MCF 10A (cell line): Measurements from ENCODE around the gene FILIP1L. TPM values are rescaled to one million over a fixed set of nuclear protein-coding genes. Genes with fewer than 3 reads are reported as not detected.
A peak's percentile ranks its signal among the peaks of the same experiment; 100 is the strongest.

Experiments used
- BruUV-seq: library from RNA; stranded (reverse); fragments of 400-500 nt; replicated peaks from 2 replicates; lab custom pipeline; 2021; lab: Mats Ljungman, UMichigan
- CTCF ChIA-PET: fragments of 300-600 bp; sonication (Branson Sonifier 250); formaldehyde crosslinking; extraction: SDS; loops from one replicate; lab custom pipeline; 2021; ENCODE audit warnings: antibody characterized with exemption, inconsistent platforms; lab: Yijun Ruan, JAX
- POLR2A ChIA-PET: fragments of 300-600, 350-650 bp; sonication (Branson Sonifier 250); formaldehyde crosslinking; extraction: SDS; loops from one replicate; lab custom pipeline; 2020; ENCODE audit warnings: antibody characterized with exemption, inconsistent platforms; lab: Yijun Ruan, JAX
- DNase-seq: peaks from one replicate; pipeline ENCODE4 v3.0.0-alpha.2; 2018; ENCODE audit not compliant: unreplicated experiment
- H3K27ac Mint-ChIP-seq: one replicate; pipeline ENCODE4 v1.8.0; 2022; ENCODE audit warnings: mild to moderate bottlenecking, low read depth, mixed read lengths; ENCODE audit not compliant: unreplicated experiment
- H3K27me3 Mint-ChIP-seq: one replicate; pipeline ENCODE4 v1.8.0; 2022; ENCODE audit warnings: mixed read lengths; ENCODE audit not compliant: insufficient read depth, unreplicated experiment
- H3K36me3 Mint-ChIP-seq: one replicate; pipeline ENCODE4 v1.8.0; 2022; ENCODE audit warnings: mild to moderate bottlenecking, moderate library complexity, mixed read lengths; ENCODE audit not compliant: insufficient read depth, unreplicated experiment
- H3K4me1 Mint-ChIP-seq: one replicate; pipeline ENCODE4 v1.8.0; 2022; ENCODE audit warnings: mixed read lengths; ENCODE audit not compliant: insufficient read depth, unreplicated experiment
- H3K4me3 Mint-ChIP-seq: one replicate; pipeline ENCODE4 v1.8.0; 2022; ENCODE audit warnings: mild to moderate bottlenecking, moderate library complexity, mixed read lengths; ENCODE audit not compliant: unreplicated experiment
- H3K9me3 Mint-ChIP-seq: one replicate; pipeline ENCODE4 v1.8.0; 2022; ENCODE audit warnings: mixed read lengths; ENCODE audit not compliant: unreplicated experiment
- intact Hi-C: fragments of 100-400 bp; cut with micrococcal nuclease; formaldehyde crosslinking; loops from 2 replicates; pipeline ENCODE4 v1.14.1; 2022
- total RNA-seq: library from RNA; stranded (reverse); gene quantifications from 2 replicates; pipeline ENCODE4 v1.2.3, GENCODE V29; 2022
- TF ChIP-seq, protein P1 (sequence below): fragments of 200-600 bp; IDR thresholded peaks from one replicate; pipeline ENCODE4 v1.8.0; 2022; ENCODE audit warnings: antibody characterized with exemption, mild to moderate bottlenecking; ENCODE audit not compliant: unreplicated experiment

FILIP1L gene
- total RNA-seq, 1 experiment from 2014 or later: 2.4 TPM

DNA sequence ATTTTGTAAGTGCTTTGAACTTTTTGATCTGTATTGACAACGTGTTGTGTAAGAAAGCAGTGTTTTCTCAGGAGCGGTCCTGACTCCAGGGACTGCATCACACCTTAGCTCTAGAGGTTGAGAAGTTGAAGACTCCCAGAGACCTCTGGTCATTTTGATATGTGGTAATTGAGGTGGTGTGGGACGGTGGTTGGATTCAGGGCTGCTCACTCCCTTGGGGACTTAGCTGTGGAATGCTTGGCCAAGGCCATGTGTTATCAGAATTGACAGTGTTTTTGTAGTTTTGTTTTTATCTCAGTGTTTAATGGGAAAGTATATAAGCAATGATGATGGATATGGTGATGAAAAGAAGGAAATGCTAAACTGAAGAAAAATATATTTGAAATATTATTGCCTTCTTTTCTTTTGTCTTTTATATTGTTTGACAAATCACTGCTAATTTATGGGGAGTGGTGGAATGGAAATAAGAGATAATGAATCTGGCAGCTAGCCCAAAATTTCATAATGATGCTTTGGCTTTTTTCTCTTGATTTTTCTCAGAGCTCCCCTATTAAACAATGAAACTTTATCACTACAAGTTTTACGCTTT is 280.6 kb downstream of the FILIP1L start:
- intact Hi-C loops: no loop called here
- H3K27ac Mint-ChIP-seq: no peak overlapping the region
- CTCF ChIA-PET: interaction anchor here (0.5 to 13.3 kb wide), 18 partner anchors 8 to 756 kb away, joined by 3 to 139 read pairs (median 4); partner anchors contain the start of gene CMSS1
- peaks cover 5% of the 10 kb centered on the region for H3K4me1 Mint-ChIP-seq
- no peaks in the 10 kb centered on the region for H3K9me3 Mint-ChIP-seq
- no peaks in the 10 kb centered on the region for H3K27me3 Mint-ChIP-seq
- TF ChIP-seq, protein P1, sequence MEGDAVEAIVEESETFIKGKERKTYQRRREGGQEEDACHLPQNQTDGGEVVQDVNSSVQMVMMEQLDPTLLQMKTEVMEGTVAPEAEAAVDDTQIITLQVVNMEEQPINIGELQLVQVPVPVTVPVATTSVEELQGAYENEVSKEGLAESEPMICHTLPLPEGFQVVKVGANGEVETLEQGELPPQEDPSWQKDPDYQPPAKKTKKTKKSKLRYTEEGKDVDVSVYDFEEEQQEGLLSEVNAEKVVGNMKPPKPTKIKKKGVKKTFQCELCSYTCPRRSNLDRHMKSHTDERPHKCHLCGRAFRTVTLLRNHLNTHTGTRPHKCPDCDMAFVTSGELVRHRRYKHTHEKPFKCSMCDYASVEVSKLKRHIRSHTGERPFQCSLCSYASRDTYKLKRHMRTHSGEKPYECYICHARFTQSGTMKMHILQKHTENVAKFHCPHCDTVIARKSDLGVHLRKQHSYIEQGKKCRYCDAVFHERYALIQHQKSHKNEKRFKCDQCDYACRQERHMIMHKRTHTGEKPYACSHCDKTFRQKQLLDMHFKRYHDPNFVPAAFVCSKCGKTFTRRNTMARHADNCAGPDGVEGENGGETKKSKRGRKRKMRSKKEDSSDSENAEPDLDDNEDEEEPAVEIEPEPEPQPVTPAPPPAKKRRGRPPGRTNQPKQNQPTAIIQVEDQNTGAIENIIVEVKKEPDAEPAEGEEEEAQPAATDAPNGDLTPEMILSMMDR: no peak
- H3K36me3 Mint-ChIP-seq: no peaks in the 10 kb centered on the region
- POLR2A ChIA-PET: interaction anchor here (0.6 to 2.6 kb wide), 5 partner anchors 13 to 568 kb away, joined by 3 to 10 read pairs (median 3); partner anchors contain the start of genes LNP1 and TBC1D23
- DNase-seq: no peak
- H3K4me3 Mint-ChIP-seq: no peak overlapping the region
- no TSS peak for BruUV-seq

GRCh38 chr3:99829844-99830243 is 284.5 kb downstream of the FILIP1L start:
- H3K4me1 Mint-ChIP-seq: peaks cover 11% of the 10 kb centered on the region
- ChIA-PET POLR2A (interaction anchor here (1.1 to 1.2 kb wide), 2 partner anchors 12 to 178 kb away, joined by 4 read pairs; partner anchors contain the start of gene CMSS1), CTCF (interaction anchor here (0.6 to 13.3 kb wide), 5 partner anchors 14 to 1823 kb away, joined by 3 to 139 read pairs (median 4); no protein-coding TSS in a partner anchor)
- no peak overlapping the region for H3K27ac Mint-ChIP-seq
- H3K36me3 Mint-ChIP-seq: no peaks in the 10 kb centered on the region
- intact Hi-C loops: no loop called here
- no peak for DNase-seq
- H3K4me3 Mint-ChIP-seq: no peak overlapping the region
- no peaks in the 10 kb centered on the region for H3K27me3 Mint-ChIP-seq
- no TSS peak for BruUV-seq
- TF ChIP-seq, protein P1: no peak
- no peaks in the 10 kb centered on the region for H3K9me3 Mint-ChIP-seq

GRCh38 chr3:99825004-99825640 is 289.2 kb downstream of the FILIP1L start:
- no TSS peak for BruUV-seq
- Mint-ChIP-seq H3K4me3 (peak overlapping the region; percentile 4), H3K36me3 (no peaks in the 10 kb centered on the region), H3K9me3 (no peaks in the 10 kb centered on the region), H3K27me3 (no peaks in the 10 kb centered on the region), H3K27ac (no peak overlapping the region), H3K4me1 (peaks cover 18% of the 10 kb centered on the region)
- ChIA-PET CTCF (interaction anchor here (0.7 to 13.3 kb wide), 4 partner anchors 326 to 583 kb away, joined by 3 to 139 read pairs (median 3); no protein-coding TSS in a partner anchor), POLR2A (interaction anchor here (0.7 to 3.9 kb wide), 4 partner anchors 10 to 594 kb away, joined by 3 to 27 read pairs (median 4); partner anchors contain the start of gene TBC1D23)
- intact Hi-C loops: no loop called here
- DNase-seq: no peak
- TF ChIP-seq, protein P1: no peak
